IPS DF 4.7 (cell line): ENCODE measurements around the gene STAT3.
"Not testable (repeated sequence)": the region's sequence is repeated elsewhere in the genome, so short reads cannot be mapped to it uniquely, and the experiment has no call there.

Experiments
- DNase-seq: peaks from one replicate; pipeline ENCODE4 v3.0.0-alpha.2; 2013; ENCODE audit warnings: low spot score; ENCODE audit errors: extremely low read depth

Gene STAT3

DNA sequence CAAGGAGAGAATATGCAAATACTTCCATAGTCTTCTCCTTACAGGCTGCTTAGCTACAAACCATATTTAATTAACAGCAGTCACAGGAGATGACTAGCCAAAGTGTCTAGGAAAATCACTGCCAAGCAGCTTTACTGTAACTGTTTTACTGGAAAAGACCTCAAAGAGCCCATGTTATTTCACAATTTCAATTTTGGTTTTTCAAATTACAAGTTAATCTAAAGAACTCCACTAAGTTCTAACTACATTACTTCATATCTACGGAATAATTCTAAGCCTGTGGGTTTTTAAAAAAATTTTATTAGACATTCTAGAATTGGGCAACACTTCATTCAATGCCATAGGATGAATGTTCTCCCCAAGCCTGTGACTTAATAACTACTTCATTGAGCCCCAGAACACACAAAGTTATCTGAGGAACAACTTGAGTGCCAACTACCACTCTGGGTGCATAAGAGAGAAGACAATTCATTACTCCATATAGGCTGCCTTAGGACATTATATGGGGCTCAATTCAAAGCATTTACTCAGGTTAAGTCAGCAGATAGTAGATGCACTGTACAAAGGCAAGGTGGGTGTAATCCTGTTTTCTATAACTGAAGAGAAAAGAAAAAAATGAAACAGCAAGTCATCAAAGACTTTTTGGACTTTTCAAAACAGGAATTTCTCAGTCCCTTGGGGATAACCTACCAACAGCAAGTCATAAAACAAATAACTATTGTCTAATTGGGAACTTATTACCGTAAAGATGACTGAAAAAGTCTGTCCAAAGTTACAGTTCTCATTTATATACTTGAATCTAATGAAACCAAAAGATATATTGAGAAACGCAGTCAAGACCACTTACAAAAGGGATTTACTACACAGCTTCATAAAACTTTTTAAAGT lies 33.0 kb downstream of the STAT3 start:
- DNase-seq: no peak

DNA sequence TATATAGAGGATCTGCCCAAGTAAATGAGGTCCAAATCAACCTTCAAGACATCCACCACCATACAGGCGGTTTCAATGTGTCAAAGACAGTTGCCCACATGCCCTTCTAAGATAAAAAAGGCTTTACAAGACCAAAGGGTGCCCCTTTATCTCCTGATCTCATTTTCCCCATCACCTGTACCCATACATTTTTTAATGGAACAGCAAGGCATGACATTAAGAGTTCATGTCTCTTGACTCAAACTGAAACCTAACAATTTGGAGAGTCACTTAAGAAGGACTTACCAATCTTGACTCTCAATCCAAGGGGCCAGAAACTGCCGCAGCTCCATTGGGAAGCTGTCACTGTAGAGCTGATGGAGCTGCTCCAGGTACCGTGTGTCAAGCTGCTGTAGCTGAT lies 40.1 kb downstream of the STAT3 start:
- DNase-seq: no peak

DNA sequence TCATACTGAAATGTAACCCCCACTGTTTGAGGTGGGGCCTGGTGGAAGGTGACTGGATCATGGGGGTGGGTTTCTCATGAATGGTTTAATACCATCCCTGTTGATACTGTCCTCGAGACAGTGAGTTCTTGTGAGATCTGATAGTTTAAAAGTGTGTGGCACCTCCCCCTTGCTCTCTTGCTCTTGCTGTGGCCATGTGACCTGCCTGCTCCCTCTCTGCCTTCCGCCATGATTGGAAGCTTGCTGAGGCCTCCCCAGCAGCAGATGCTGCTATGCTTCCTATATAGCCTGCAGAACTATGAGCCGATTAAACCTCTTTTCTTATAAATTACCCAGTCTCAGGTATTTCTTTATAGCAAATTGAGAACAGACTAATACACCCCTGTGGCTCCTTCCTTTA lies 40.6 kb downstream of the STAT3 start:
- DNase-seq: no peak

DNA sequence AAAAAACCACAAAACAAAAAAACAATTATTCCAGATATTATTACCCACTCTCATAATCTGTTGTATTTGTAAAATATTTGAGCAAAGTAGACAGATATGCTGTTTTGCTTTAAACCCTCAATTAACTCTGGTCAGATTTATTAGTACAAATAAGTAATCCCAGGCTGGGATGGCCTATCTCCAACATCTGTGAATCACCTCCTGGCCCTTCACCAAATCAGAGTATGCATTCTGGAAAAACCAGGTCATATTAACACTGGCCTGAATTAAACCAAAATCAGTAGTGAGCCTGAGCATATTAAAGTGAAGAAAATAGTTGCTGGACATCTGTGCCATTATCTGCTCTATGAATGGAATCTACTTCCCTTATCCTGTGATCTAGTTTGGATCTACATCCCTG lies 41.0 kb downstream of the STAT3 start:
- DNase-seq: no peak

DNA sequence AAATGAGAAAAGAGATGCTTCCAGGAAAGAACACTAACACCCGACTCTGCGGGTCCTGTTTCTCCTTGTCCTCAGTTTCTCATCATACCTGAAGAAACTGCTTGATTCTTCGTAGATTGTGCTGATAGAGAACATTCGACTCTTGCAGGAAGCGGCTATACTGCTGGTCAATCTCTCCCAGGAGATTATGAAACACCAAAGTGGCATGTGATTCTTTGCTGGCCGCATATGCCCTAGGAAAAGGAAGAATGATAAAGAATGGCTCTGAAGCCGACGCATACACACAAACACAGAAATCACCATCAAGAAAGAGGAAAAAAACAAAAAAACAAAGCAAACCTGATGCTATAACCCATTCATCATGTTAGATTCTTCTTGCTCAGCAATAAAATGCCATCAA lies 41.8 kb downstream of the STAT3 start:
- DNase-seq: no peak

DNA sequence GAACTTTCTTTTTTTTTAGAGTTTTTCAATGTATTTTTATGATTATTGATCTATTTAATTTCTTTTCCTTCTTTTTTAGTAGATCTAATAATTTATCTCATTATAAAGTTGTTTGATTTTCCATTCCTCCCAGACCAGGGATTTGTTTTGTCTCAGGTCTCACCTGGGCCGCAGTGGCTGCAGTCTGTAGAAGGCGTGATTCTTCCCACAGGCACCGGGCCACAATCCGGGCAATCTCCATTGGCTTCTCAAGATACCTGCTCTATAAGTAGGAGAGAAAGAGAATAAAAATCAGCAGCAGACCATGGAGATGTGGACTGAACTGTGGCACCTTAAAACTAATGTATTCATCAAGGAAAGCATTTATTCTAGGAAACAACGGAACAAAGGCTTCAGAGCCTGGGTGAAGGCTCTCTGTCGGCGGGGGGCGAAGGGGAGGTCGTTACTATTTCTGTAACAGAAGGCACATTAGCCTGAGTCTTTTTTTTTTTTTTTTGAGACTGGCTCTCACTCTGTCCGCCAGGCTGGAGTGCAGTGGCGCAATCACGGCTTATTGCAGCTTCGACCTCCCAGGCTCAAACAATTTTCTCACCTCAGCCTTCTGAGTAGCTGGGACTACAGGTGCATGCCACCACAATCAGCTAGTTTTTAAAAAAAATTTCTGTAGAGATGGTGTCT lies 42.7 kb downstream of the STAT3 start:
- no peak for DNase-seq

DNA sequence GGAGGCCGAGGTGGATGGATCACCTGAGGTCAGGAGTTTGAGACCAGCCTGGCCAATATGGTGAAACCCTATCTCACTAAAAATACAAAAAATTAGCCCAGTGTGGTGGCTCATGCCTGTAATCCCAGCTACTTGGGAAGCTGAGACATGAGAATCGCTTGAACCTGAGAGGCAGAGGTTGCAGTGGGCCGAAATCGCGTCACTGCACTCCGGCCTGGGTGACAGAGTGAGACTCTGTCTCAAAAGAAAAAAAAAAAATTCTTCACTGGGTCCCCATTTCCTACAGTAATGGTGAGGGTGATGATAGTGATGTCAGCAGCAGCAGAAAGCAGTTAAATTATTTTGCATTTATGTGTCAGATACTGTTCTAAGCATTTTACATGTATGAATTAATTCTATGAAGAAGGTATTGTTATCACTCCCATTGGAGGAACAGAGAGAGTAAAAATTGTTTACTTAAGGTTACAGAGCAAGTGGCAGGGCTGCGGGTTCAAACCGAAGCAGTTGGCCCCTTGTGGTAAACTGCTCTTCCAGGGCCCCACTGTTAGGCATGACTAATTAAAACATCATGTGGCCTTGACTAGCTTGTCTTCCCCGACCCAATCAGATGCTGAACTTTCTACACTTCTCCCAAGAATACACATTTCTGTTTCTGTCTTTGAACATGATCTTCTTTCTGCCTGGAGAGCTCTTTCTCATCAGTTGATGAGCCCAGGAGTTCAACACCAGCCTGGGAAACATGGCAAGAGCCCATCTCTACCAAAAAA lies 45.8 kb downstream of the STAT3 start:
- DNase-seq: no peak

DNA sequence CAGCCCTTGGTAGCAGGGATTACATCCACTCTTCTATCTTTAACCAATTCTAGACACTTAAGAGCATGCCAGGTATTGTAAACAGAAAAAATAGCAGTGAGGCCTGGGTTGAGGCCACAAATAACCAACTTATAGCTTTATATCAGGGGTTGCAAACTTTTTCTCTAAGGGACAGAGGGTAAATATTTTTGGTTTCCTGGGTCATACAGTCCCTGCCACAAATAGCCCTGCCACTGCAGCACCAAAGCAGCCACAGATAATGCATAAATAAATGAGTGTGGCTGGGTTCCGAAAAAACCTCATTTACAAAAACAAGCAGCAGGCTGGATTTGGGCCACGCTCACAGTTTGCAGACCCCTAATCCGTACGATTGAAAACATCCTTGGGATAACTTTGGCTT lies 46.7 kb downstream of the STAT3 start:
- no peak for DNase-seq

DNA sequence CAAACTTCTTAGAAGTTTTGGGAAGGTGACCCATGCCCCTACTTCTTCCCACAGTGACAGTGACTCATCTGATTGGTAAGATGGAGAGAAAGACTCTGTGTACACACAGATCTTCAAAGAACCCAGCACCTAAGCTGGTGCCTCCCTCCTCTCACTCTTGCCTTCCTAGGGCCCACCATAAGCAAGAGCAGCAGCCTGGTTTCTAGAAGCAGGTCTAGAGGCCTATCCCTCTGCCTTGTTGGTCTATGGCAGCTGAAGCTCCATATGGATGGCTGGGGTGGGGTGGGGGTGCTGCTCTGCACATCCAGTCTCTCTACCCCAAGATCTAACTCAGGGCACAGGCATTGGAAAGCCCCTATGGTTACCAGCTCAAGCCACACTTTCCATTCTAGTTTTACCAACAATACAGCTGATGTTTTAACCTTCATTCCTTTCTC lies 47.5 kb downstream of the STAT3 start:
- no peak for DNase-seq

DNA sequence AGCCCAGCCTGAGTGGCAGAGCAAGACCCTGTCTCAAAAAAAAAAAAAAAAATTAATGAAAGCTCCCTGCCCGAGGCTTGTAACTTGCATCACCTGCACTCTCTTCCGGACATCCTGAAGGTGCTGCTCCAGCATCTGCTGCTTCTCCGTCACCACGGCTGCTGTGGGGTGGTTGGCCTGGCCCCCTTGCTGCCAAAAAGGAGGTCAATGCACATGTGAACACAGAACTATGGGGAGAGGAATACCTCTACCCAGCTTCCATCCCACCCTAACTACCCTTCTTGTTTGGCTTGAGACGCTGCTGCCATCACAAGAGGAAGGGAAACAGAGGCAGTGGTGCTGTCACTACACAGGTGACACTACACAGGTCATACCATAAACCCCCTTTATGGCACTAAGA lies 49.0 kb downstream of the STAT3 start:
- no peak for DNase-seq

DNA sequence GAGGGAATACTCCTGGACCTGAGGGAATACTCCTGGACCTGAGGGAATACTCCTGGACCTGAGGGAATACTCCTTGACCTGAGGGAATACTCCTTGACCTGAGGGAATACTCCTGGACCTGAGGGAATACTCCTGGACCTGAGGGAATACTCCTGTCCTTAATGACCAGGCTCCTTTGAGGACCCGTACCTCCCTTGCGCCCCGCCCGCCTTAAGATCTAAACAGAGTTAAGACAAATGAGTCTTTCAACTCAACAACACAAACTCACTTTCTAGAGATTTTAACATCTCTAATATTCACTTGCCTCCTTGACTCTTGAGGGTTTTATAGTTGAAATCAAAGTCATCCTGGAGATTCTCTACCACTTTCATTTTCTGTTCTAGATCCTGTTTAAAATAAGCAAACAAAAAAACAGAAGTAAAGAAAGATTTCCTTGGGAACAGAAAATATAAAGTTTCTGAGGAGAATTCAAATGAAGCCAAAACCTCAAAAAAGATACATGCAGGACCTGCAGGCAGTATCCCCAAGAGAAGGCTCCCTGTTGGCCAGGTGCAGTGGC lies 49.7 kb downstream of the STAT3 start:
- DNase-seq: no peak

DNA sequence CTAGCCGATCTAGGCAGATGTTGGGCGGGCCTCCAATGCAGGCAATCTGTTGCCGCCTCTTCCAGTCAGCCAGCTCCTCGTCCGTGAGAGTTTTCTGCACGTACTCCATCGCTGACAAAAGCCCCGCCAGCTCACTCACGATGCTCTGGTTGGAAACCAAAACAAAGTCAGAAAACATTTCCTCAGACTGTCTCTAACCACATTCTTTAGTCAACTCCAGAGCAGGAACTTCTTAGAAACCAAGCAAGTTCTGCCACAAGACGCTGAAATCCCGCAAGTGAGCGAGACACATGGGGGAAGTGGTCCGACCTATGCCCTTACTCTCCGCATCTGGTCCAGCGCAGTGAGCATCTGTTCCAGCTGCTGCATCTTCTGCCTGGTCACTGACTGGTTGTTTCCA lies 50.8 kb downstream of the STAT3 start:
- no peak for DNase-seq

DNA sequence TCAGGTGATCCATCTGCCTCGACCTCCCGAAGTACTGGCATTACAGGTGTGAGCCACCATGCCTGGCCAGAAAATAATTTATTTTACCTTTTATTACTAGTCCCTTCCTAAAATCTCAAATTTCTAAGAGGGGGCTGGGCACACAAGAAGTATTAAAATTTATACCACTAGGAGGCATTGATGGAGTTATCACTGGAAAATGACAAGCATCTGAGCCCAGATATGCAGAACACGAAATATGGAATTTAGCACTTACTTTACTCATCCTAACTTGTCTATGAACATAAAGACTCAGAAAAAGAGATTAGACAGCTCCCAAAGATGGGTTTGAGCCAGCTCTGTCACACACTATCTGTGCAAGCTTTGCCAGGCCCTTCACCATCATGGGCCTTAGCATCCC lies 53.6 kb downstream of the STAT3 start:
- no peak for DNase-seq

DNA sequence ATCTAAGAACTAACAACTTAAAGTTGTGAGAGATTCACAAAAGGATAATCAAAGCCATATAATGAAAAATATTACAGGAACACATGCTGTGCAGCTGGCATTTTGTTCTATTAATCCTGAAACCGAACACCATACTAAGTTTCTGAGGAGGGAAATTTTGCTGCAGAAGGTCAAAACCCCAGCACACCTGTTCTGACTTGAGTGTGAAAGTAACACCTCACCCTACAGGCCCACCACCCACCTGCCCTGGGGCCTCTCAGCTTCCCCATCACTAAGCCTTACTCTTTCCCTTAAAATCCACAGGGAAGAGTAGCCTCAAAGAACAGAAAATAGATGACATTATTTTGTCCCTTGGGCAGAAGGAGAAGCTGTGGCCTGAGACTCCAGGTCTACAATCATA lies 55.2 kb downstream of the STAT3 start:
- DNase-seq: no peak

DNA sequence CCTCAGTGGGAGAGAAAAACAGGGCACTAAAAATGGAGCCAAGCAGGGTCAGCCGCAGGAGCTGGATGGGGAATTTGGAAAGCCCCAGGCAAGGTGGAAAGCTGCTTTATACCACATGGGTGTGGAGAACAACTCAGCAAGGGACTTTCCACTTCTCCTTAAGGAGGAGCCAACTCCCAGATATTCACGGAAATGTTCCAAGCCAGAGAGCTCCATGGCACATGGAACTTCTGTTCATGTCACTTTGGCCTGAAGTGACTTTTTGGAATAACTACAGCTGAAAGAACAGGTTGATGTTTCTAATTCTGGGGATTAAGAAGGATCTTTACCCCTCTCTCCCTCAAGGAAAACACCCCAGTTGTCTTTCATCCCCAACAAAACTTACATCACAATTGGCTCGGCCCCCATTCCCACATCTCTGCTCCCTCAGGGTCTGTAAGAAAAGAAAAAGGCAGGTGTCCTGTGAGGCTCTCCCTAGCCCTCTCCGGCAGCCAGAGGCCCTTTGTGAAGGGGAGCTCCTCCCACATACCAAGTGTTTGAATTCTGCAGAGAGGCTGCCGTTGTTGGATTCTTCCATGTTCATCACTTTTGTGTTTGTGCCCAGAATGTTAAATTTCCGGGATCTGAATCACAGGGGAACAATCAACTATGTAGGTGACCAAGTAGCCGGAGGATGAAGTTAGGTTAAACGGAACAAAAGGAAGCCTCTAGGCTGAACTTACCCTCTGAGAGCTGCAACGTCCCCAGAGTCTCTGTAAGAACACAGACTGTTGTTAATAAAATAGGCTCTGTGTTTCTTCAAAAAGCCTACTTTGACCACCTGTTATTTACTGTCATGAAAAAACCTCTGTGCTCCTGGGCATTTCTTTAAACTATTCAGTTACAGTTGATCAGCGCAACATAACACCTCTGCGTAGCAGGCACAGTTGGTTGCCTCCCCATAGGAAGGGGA lies 58.9 kb downstream of the STAT3 start:
- DNase-seq: no peak

DNA sequence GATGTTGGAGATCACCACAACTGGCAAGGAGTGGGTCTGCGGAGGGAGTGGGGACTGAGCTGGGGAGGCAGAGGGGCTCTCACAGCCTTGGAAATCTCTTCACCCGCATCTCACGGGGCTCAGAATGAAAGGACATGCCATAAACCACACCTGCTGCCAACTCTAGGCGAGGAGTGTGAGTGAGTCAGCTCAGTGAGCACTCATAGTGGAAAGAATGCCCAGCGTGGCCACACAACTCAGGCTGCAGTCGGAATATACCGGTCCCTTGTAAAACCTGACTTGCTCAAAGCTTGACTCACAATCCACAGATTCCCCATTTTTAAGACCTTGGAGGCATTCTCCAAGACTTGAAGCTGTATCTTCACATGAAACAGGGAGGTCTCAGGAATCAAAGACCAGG lies 63.2 kb downstream of the STAT3 start:
- no peak for DNase-seq

DNA sequence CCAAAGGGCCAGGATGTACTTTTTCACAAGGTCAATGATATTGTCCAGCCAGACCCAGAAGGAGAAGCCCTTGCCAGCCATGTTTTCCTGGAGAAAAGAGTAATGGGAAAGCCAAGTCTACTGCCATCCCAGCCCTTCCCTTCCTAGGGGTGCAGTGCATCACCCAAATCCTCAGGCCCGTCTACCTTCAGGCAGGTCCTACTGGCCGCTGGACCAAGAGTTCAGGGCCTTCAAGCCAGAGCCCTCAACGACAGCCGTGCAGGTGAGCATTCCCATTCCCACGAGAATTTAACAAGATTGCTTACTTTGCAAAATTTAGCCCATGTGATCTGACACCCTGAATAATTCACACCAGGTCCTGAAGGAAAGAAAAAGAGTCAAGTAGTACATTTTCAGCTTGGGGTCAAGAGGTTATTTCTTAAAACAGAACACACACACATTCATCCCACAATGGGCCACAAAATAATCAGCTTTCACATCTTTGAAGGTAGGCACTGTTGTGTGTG lies 64.9 kb downstream of the STAT3 start:
- no peak for DNase-seq

DNA sequence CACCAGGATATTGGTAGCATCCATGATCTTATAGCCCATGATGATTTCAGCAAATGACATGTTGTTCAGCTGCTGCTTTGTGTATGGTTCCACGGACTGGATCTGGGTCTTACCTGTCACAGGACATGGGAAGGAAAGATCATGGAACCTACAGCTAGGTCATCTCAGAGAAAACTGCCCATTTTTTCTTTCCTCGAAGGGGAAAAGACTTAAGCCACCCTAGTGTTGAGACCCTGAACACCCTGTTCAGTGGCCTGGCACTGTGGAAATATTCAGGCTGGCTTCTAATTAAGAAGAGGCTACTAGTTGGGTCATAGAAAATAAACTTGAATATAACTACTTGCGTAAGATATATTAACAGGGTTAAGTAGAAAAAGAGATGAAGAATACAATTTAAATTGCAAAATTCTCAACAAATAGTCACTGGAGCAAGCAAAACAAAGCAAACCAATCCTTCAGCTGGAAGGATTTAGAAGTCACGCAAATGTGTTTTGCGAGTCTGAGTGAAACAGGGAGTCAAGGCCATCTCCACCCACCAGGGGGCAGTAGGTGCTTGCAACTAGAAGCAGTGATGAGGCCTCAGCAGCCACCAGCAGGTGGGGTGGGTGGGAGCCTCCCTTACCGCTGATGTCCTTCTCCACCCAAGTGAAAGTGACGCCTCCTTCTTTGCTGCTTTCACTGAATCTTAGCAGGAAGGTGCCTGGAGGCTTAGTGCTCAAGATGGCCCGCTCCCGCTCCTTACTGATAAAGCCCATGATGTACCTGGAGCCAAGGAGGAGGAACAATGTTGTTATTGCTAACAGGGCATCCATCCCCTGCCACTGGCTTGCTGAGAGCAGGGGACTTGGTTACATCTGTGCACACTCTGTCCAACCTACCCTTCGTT lies 65.6 kb downstream of the STAT3 start:
- peak; percentile 94 for DNase-seq

DNA sequence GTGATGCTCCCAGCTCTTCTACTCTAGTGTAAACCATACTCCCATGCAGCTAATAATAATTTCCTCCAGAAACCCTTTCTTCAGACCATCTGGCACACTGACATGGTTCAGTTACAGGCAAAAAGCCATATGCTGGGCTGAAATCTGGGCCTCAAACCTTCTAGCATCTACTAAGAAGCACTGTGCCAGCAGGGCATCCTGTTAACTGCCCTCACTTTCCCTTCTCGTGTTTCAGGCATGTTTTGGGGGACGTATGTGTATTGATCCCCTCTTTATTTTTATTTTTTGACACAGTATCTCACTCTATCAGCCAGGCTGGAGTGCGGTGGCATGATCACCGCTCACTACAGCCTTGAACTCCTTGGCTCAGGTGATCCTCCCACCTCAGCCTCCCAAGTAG lies 66.7 kb downstream of the STAT3 start:
- no peak for DNase-seq

DNA sequence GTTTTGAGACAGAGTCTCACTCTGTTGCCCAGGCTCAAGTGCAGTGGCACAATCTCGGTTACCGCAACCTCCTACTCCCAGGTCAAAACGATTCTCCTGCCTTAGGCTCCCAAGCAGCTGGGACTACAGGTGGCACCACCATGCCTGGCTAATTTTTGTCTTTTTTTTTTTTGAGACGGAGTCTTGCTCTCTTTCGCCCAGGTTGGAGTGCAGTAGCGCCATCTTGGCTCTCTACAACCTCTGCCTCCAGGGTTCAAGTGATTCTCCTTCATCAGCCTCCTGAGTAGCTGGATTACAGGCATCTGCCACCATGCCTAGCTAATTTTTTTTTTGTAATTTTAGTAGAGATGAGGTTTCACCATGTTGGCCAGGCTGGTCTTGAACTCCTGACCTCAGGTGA lies 70.3 kb downstream of the STAT3 start:
- not testable (repeated sequence) for DNase-seq
